ENCODE results near the gene PTPN5. TPM values are rescaled to one million over a fixed set of nuclear protein-coding genes. Genes with fewer than 3 reads are reported as not detected.
A peak's percentile ranks its signal among the peaks of the same experiment; 100 is the strongest.

PTPN5 gene
- total RNA-seq, 2 experiments from 2014 or later: not detected

- ChIA-PET CTCF (ENCODE audit: unreplicated experiment) (interaction anchor here (0.6 to 1.5 kb wide), 7 partner anchors 10 to 191 kb away, joined by 3 to 6 read pairs (median 3); partner anchors contain the start of genes SPTY2D1 and TMEM86A), POLR2A (interaction anchor here (0.8 to 1.6 kb wide), 3 partner anchors 10 to 616 kb away, joined by 3 to 6 read pairs (median 3); no protein-coding TSS in a partner anchor)
- Histone ChIP-seq H3K9me3 (ENCODE audit: low read length) (no peaks in the 10 kb centered on the region), H3K36me3 (ENCODE audit: insufficient read depth, low read length) (no peaks in the 10 kb centered on the region), H3K4me2 (ENCODE audit: low read length) (peak overlapping the region; percentile 34; the same call in 1 of the 2 replicates), H3K4me1 (ENCODE audit: insufficient read depth, low read length, poor library complexity, severe bottlenecking) (peaks cover 13% of the 10 kb centered on the region), H2AFZ (ENCODE audit: low read length) (peak overlapping the region; percentile 71; the same call in 1 of the 2 replicates), H3K4me3 (ENCODE audit: low read depth, low read length, poor library complexity, severe bottlenecking) (no peak overlapping the region), H3K9me2 (ENCODE audit: insufficient read depth, low read length) (no peaks in the 10 kb centered on the region), H3K79me2 (ENCODE audit: insufficient read depth, low read depth, low read length) (no peaks in the 10 kb centered on the region), H4K20me1 (ENCODE audit: insufficient read depth, low read length) (no peaks in the 10 kb centered on the region), H3K27ac (ENCODE audit: low read depth, low read length, poor library complexity, severe bottlenecking) (no peak overlapping the region)
- BruUV-seq (replicated peaks): no TSS peak
- peak; percentile 27 for DNase-seq (ENCODE audit: low spot score)
- TF ChIP-seq CTCF (conservative IDR thresholded peaks at IDR 0.05; ENCODE audit: low read length): no peak
- TF ChIP-seq EZH2phosphoT487 (IDR thresholded peaks at IDR 0.05; ENCODE audit: borderline replicate concordance, low read depth, low read length): no peak
- intact Hi-C loops (cut with micrococcal nuclease; ENCODE audit: unreplicated experiment): no loop called here
Observed at GRCh38 chr11:18731441-18731840, 60.2 kb downstream of the PTPN5 start.

GRCh38 chr11:18730020-18730419, 61.6 kb downstream of the PTPN5 start:
- Histone ChIP-seq H3K36me3 (ENCODE audit: insufficient read depth, low read length) (no peaks in the 10 kb centered on the region), H3K9me3 (ENCODE audit: low read length) (no peaks in the 10 kb centered on the region), H2AFZ (ENCODE audit: low read length) (no peak overlapping the region), H3K4me2 (ENCODE audit: low read length) (no peak overlapping the region), H3K4me1 (ENCODE audit: insufficient read depth, low read length, poor library complexity, severe bottlenecking) (peaks cover 13% of the 10 kb centered on the region), H3K79me2 (ENCODE audit: insufficient read depth, low read depth, low read length) (no peaks in the 10 kb centered on the region), H4K20me1 (ENCODE audit: insufficient read depth, low read length) (no peaks in the 10 kb centered on the region), H3K27ac (ENCODE audit: low read depth, low read length, poor library complexity, severe bottlenecking) (no peak overlapping the region), H3K4me3 (ENCODE audit: low read depth, low read length, poor library complexity, severe bottlenecking) (no peak overlapping the region), H3K9me2 (ENCODE audit: insufficient read depth, low read length) (no peaks in the 10 kb centered on the region)
- TF ChIP-seq CTCF (conservative IDR thresholded peaks at IDR 0.05; ENCODE audit: low read length) (no peak), EZH2phosphoT487 (IDR thresholded peaks at IDR 0.05; ENCODE audit: borderline replicate concordance, low read depth, low read length) (no peak)
- BruUV-seq (replicated peaks): no TSS peak
- CTCF ChIA-PET (ENCODE audit: unreplicated experiment): no interaction called here
- POLR2A ChIA-PET: interaction anchor here (0.5 kb wide), 1 partner anchor 275 kb away, joined by 3 read pairs; no protein-coding TSS in a partner anchor
- DNase-seq (ENCODE audit: low spot score): no peak
- intact Hi-C loops (cut with micrococcal nuclease; ENCODE audit: unreplicated experiment): no loop called here

GRCh38 chr11:18729426-18729825, 62.2 kb downstream of the PTPN5 start:
- H3K27ac ChIP-seq (ENCODE audit: low read depth, low read length, poor library complexity, severe bottlenecking): no peak overlapping the region
- no peaks in the 10 kb centered on the region for H3K79me2 ChIP-seq (ENCODE audit: insufficient read depth, low read depth, low read length)
- no peak overlapping the region for H3K4me3 ChIP-seq (ENCODE audit: low read depth, low read length, poor library complexity, severe bottlenecking)
- CTCF ChIA-PET (ENCODE audit: unreplicated experiment): no interaction called here
- TF ChIP-seq CTCF (conservative IDR thresholded peaks at IDR 0.05; ENCODE audit: low read length) (no peak), EZH2phosphoT487 (IDR thresholded peaks at IDR 0.05; ENCODE audit: borderline replicate concordance, low read depth, low read length) (no peak)
- H3K4me2 ChIP-seq (ENCODE audit: low read length): no peak overlapping the region
- no TSS peak for BruUV-seq (replicated peaks)
- H3K36me3 ChIP-seq (ENCODE audit: insufficient read depth, low read length): no peaks in the 10 kb centered on the region
- peaks cover 13% of the 10 kb centered on the region for H3K4me1 ChIP-seq (ENCODE audit: insufficient read depth, low read length, poor library complexity, severe bottlenecking)
- DNase-seq (ENCODE audit: low spot score): no peak
- H3K9me3 ChIP-seq (ENCODE audit: low read length): no peaks in the 10 kb centered on the region
- no peaks in the 10 kb centered on the region for H4K20me1 ChIP-seq (ENCODE audit: insufficient read depth, low read length)
- intact Hi-C loops (cut with micrococcal nuclease; ENCODE audit: unreplicated experiment): no loop called here
- no peaks in the 10 kb centered on the region for H3K9me2 ChIP-seq (ENCODE audit: insufficient read depth, low read length)
- POLR2A ChIA-PET: no interaction called here
- H2AFZ ChIP-seq (ENCODE audit: low read length): no peak overlapping the region
